Measurements from ENCODE around the gene TRAM2.

The TRAM2 gene

GRCh38 chr6:52503851-52504781, 72.7 kb downstream of the TRAM2 start:
- no peak for DNase-seq
- in situ Hi-C loops (cut with MboI; ENCODE audit: low pct_unique_long_range_greater_than_20kb, low sequenced_read_pairs) = no loop called here

GRCh38 chr6:52503323-52503747, 73.5 kb downstream of the TRAM2 start:
- no peak for DNase-seq
- in situ Hi-C loops (cut with MboI; ENCODE audit: low pct_unique_long_range_greater_than_20kb, low sequenced_read_pairs) = no loop called here

- DNase-seq = no peak
- in situ Hi-C loops (cut with MboI; ENCODE audit: low pct_unique_long_range_greater_than_20kb, low sequenced_read_pairs) = no loop called here
Measured at GRCh38 chr6:52502306-52503029, 74.4 kb downstream of the TRAM2 start.

GRCh38 chr6:52500238-52501129, 76.4 kb downstream of the TRAM2 start:
- DNase-seq = no peak

GRCh38 chr6:52499681-52500236, 77.1 kb downstream of the TRAM2 start:
- in situ Hi-C loops (cut with MboI; ENCODE audit: low pct_unique_long_range_greater_than_20kb, low sequenced_read_pairs) = no loop called here
- no peak for DNase-seq

More at GRCh38 chr6:52500238-52501129, 76.4 kb downstream of the TRAM2 start:
- in situ Hi-C loops (cut with MboI; ENCODE audit: low pct_unique_long_range_greater_than_20kb, low sequenced_read_pairs) = no loop called here

GRCh38 chr6:52499026-52499425, 77.8 kb downstream of the TRAM2 start:
- no peak for DNase-seq
- in situ Hi-C loops (cut with MboI; ENCODE audit: low pct_unique_long_range_greater_than_20kb, low sequenced_read_pairs) = no loop called here

- in situ Hi-C loops (cut with MboI; ENCODE audit: low pct_unique_long_range_greater_than_20kb, low sequenced_read_pairs) = no loop called here
- DNase-seq = no peak
Measured at GRCh38 chr6:52498538-52499017, 78.3 kb downstream of the TRAM2 start.

- in situ Hi-C loops (cut with MboI; ENCODE audit: low pct_unique_long_range_greater_than_20kb, low sequenced_read_pairs) = no loop called here
- DNase-seq = no peak
Measured at GRCh38 chr6:52497652-52498408, 79.0 kb downstream of the TRAM2 start.

GRCh38 chr6:52496631-52497030, 80.2 kb downstream of the TRAM2 start:
- in situ Hi-C loops (cut with MboI; ENCODE audit: low pct_unique_long_range_greater_than_20kb, low sequenced_read_pairs) = no loop called here
- DNase-seq = no peak

- DNase-seq = no peak
- in situ Hi-C loops (cut with MboI; ENCODE audit: low pct_unique_long_range_greater_than_20kb, low sequenced_read_pairs) = no loop called here
Measured at GRCh38 chr6:52495922-52496321, 80.9 kb downstream of the TRAM2 start.

GRCh38 chr6:52494298-52495072, 82.4 kb downstream of the TRAM2 start:
- in situ Hi-C loops (cut with MboI; ENCODE audit: low pct_unique_long_range_greater_than_20kb, low sequenced_read_pairs) = no loop called here

GRCh38 chr6:52493669-52494068, 83.2 kb downstream of the TRAM2 start:
- in situ Hi-C loops (cut with MboI; ENCODE audit: low pct_unique_long_range_greater_than_20kb, low sequenced_read_pairs) = no loop called here
- DNase-seq = no peak

More at GRCh38 chr6:52494298-52495072, 82.4 kb downstream of the TRAM2 start:
- no peak for DNase-seq

GRCh38 chr6:52491203-52492069, 85.4 kb downstream of the TRAM2 start:
- DNase-seq = no peak

GRCh38 chr6:52489881-52490280, 87.0 kb downstream of the TRAM2 start:
- in situ Hi-C loops (cut with MboI; ENCODE audit: low pct_unique_long_range_greater_than_20kb, low sequenced_read_pairs) = no loop called here
- DNase-seq = no peak

More at GRCh38 chr6:52491203-52492069, 85.4 kb downstream of the TRAM2 start:
- in situ Hi-C loops (cut with MboI; ENCODE audit: low pct_unique_long_range_greater_than_20kb, low sequenced_read_pairs) = no loop called here

- in situ Hi-C loops (cut with MboI; ENCODE audit: low pct_unique_long_range_greater_than_20kb, low sequenced_read_pairs) = no loop called here
- DNase-seq = no peak
Measured at GRCh38 chr6:52483671-52484003, 93.2 kb downstream of the TRAM2 start.

- in situ Hi-C loops (cut with MboI; ENCODE audit: low pct_unique_long_range_greater_than_20kb, low sequenced_read_pairs) = no loop called here
- DNase-seq = no peak
Measured at GRCh38 chr6:52482903-52483670, 93.8 kb downstream of the TRAM2 start.

Data from KBM-7 (cell line).